Hepatocyte (in vitro differentiated cells): ENCODE measurements around the gene CPM. TPM values are rescaled to one million over a fixed set of nuclear protein-coding genes. Genes with fewer than 3 reads are reported as not detected.
A peak's percentile ranks its signal among the peaks of the same experiment; 100 is the strongest.

Experiments used
- DNase-seq: peaks from one replicate; pipeline ENCODE4 v3.0.0-alpha.2; 2016; ENCODE audit warnings: low spot score
- H2AFZ ChIP-seq: fragments of 200-600 bp; sonication (generic); 2 replicates; pipeline ENCODE4 v1.6.0; 2016; ENCODE audit warnings: antibody characterized with exemption, mild to moderate bottlenecking
- H3K27ac ChIP-seq: fragments of 200-600 bp; sonication (generic); 2 replicates; pipeline ENCODE4 v1.5.1; 2016; ENCODE audit warnings: mild to moderate bottlenecking
- H3K27me3 ChIP-seq: fragments of 200-600 bp; sonication (generic); 2 replicates; pipeline ENCODE4 v1.6.1; 2016
- H3K36me3 ChIP-seq: fragments of 200-600 bp; sonication (generic); replicated peaks from 2 replicates; pipeline ENCODE4 v1.5.1; 2016; ENCODE audit warnings: low read depth; ENCODE audit not compliant: insufficient read depth
- H3K4me1 ChIP-seq: fragments of 200-600 bp; sonication (generic); 2 replicates; pipeline ENCODE4 v1.5.1; 2016; ENCODE audit warnings: mild to moderate bottlenecking, moderate library complexity; ENCODE audit not compliant: insufficient read depth
- H3K4me2 ChIP-seq: fragments of 200-600 bp; sonication (generic); 2 replicates; pipeline ENCODE4 v1.6.0; 2016
- H3K4me3 ChIP-seq: fragments of 200-600 bp; sonication (generic); 2 replicates; pipeline ENCODE4 v1.5.1; 2016; ENCODE audit warnings: mild to moderate bottlenecking
- H3K79me2 ChIP-seq: fragments of 200-600 bp; sonication (generic); 2 replicates; pipeline ENCODE4 v1.6.0; 2017; ENCODE audit warnings: mild to moderate bottlenecking
- H3K9me2 ChIP-seq: fragments of 200-600 bp; sonication (generic); replicated peaks from 2 replicates; pipeline ENCODE4 v1.6.0; 2017; ENCODE audit warnings: mild to moderate bottlenecking; ENCODE audit not compliant: insufficient read depth
- H3K9me3 ChIP-seq: fragments of 200-600 bp; sonication (generic); 2 replicates; pipeline ENCODE4 v1.5.1; 2016; ENCODE audit warnings: low read depth, mild to moderate bottlenecking
- H4K20me1 ChIP-seq: fragments of 200-600 bp; sonication (generic); 2 replicates; pipeline ENCODE4 v1.6.0; 2016; ENCODE audit warnings: mild to moderate bottlenecking; ENCODE audit not compliant: insufficient read depth, poor library complexity, severe bottlenecking
- EZH2 ChIP-seq: fragments of 200-600 bp; sonication (generic); IDR thresholded peaks from 2 replicates; pipeline ENCODE4 v1.6.1; 2016; ENCODE audit warnings: antibody characterized with exemption, mild to moderate bottlenecking, borderline replicate concordance
- EZH2phosphoT487 ChIP-seq: fragments of 200-600 bp; sonication (generic); IDR thresholded peaks from one replicate; pipeline ENCODE4 v1.6.1; 2018; ENCODE audit warnings: antibody characterized with exemption, mild to moderate bottlenecking, low read depth, moderate library complexity; ENCODE audit not compliant: unreplicated experiment, severe bottlenecking
- WGBS: methylation state at CpG from one replicate; pipeline ENCODE4 v1.1.6; 2016; ENCODE audit warnings: low lambda C conversion rate; ENCODE audit errors: missing lambda C conversion rate; 5-methylcytosine and 5-hydroxymethylcytosine counted together
- polyA plus RNA-seq: library from polyadenylated mRNA; unstranded; fragments of >200 nt; fragmentation: Nextera tagmentation; extraction: Ambion mirVana; gene quantifications from 2 replicates; pipeline ENCODE4 v1.2.1, GENCODE V29; 2016
- total RNA-seq: library from RNA; depleted of rRNA; stranded (reverse); fragments of >200 nt; gene quantifications from 2 replicates; pipeline ENCODE4 v1.2.3, GENCODE V29; 2014
- TF ChIP-seq, protein P1 (sequence below): fragments of 200-600 bp; sonication (generic); IDR thresholded peaks from 2 replicates; pipeline ENCODE4 v1.5.1; 2016; ENCODE audit warnings: antibody characterized with exemption, mild to moderate bottlenecking; ENCODE audit not compliant: poor library complexity

The CPM gene
- total and polyA plus RNA-seq, 2 experiments from 2014 or later = 26.8 to 28.0 TPM

DNA sequence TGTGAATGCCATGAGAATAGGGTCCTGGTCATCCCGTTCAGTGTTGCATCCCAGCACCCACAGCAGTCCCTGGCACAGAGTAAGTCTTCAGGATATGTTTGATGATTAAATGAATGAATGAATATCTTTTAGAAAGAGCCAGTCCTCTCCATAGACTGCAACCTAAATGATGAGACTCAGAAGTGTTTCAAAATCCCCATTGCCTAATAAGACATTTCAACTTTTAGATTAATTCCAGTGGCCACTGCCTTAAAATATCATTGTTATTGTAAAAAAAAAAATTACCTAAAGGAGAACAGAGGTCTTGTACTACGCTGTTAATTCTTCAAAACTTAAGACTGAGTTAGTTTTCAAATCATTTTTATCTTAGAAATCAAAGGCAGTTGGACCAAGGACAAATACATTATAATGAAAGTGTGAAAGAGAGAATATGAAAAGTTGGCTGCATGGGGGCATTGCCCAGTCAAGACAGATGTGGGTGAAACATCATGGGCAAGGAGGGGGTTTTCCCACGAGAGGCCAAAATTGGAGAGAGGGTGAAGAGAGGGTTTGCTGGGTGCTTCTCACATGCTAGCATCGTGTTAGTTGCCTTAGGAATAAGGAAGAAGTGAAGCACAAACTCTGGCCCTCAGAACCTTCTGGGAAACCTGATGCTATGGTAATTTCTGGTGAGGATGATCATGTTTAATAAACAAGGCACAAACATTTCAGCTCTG lies 26.3 kb upstream of the CPM start:
- TF ChIP-seq EZH2phosphoT487 (no peak), EZH2 (no peak)
- TF ChIP-seq, protein P1, sequence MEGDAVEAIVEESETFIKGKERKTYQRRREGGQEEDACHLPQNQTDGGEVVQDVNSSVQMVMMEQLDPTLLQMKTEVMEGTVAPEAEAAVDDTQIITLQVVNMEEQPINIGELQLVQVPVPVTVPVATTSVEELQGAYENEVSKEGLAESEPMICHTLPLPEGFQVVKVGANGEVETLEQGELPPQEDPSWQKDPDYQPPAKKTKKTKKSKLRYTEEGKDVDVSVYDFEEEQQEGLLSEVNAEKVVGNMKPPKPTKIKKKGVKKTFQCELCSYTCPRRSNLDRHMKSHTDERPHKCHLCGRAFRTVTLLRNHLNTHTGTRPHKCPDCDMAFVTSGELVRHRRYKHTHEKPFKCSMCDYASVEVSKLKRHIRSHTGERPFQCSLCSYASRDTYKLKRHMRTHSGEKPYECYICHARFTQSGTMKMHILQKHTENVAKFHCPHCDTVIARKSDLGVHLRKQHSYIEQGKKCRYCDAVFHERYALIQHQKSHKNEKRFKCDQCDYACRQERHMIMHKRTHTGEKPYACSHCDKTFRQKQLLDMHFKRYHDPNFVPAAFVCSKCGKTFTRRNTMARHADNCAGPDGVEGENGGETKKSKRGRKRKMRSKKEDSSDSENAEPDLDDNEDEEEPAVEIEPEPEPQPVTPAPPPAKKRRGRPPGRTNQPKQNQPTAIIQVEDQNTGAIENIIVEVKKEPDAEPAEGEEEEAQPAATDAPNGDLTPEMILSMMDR = no peak
- no peaks in the 10 kb centered on the region for H3K9me3 ChIP-seq
- DNase-seq = no peak
- 84% methylated on average over 4 of the region's 4 CpGs for WGBS
- no peaks in the 10 kb centered on the region for H4K20me1 ChIP-seq
- no peaks in the 10 kb centered on the region for H3K27me3 ChIP-seq
- no peak overlapping the region for H2AFZ ChIP-seq
- no peaks in the 10 kb centered on the region for H3K36me3 ChIP-seq
- no peaks in the 10 kb centered on the region for H3K9me2 ChIP-seq
- peaks cover 26% of the 10 kb centered on the region for H3K4me1 ChIP-seq
- H3K79me2 ChIP-seq = no peaks in the 10 kb centered on the region
- H3K27ac ChIP-seq = peak overlapping the region; percentile 37
- H3K4me2 ChIP-seq = peak overlapping the region; percentile 7
- H3K4me3 ChIP-seq = no peak overlapping the region

DNA sequence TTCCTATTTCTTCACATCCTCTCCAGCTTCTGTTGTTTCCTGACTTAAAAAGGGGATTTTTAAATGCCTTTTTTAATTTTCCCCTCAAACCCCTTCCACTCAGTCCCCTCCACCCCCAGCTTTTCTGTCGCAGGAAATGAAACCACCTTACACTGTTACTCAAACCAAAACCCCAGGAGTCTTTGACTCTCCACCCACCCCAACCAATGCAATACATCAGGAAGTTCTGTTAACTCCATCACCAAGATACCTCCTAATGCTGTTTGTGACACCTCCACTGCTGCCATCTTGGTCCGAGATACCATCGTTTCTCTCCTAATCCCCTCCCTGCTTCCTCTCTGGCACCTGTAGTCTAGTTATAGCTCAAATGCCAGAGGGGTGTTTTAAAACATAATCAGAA lies 25.4 kb upstream of the CPM start:
- no peak overlapping the region for H3K4me3 ChIP-seq
- no peak overlapping the region for H3K27ac ChIP-seq
- H3K36me3 ChIP-seq = no peaks in the 10 kb centered on the region
- WGBS = 93% methylated on average over 3 of the region's 3 CpGs
- DNase-seq = no peak
- no peaks in the 10 kb centered on the region for H3K27me3 ChIP-seq
- H2AFZ ChIP-seq = no peak overlapping the region
- no peak for TF ChIP-seq EZH2phosphoT487
- TF ChIP-seq EZH2 = no peak
- TF ChIP-seq, protein P1 = no peak
- H3K4me1 ChIP-seq = peaks cover 27% of the 10 kb centered on the region
- H4K20me1 ChIP-seq = no peaks in the 10 kb centered on the region
- no peak overlapping the region for H3K4me2 ChIP-seq
- no peaks in the 10 kb centered on the region for H3K9me3 ChIP-seq
- H3K9me2 ChIP-seq = no peaks in the 10 kb centered on the region
- no peaks in the 10 kb centered on the region for H3K79me2 ChIP-seq

DNA sequence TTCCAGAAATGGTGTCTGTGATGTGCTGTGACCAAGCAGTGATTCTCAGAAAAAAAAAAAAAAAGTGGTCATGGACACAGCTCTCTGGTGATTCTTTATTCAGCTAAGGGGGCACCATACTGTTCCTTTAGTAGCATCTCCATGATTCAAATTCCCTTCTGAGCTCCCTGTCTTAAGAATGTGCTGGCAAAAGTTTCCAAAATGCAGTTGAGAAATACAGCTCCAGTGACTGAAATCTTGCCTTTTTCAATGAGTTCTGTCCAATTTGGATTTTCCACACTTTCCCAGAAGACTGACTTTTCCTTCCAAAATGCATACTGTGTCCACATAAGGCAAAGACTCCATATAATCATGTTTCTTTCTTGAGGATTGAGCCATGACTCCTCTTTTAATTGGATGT lies 24.3 kb upstream of the CPM start:
- no peaks in the 10 kb centered on the region for H3K9me2 ChIP-seq
- no peaks in the 10 kb centered on the region for H3K79me2 ChIP-seq
- no peak overlapping the region for H3K4me3 ChIP-seq
- no peaks in the 10 kb centered on the region for H3K9me3 ChIP-seq
- H3K4me1 ChIP-seq = peaks cover 17% of the 10 kb centered on the region
- no peak for DNase-seq
- TF ChIP-seq EZH2 = no peak
- TF ChIP-seq, protein P1 = no peak
- TF ChIP-seq EZH2phosphoT487 = no peak
- no peak overlapping the region for H3K4me2 ChIP-seq
- H3K36me3 ChIP-seq = no peaks in the 10 kb centered on the region
- no peaks in the 10 kb centered on the region for H3K27me3 ChIP-seq
- H2AFZ ChIP-seq = no peak overlapping the region
- H3K27ac ChIP-seq = no peak overlapping the region
- H4K20me1 ChIP-seq = no peaks in the 10 kb centered on the region

DNA sequence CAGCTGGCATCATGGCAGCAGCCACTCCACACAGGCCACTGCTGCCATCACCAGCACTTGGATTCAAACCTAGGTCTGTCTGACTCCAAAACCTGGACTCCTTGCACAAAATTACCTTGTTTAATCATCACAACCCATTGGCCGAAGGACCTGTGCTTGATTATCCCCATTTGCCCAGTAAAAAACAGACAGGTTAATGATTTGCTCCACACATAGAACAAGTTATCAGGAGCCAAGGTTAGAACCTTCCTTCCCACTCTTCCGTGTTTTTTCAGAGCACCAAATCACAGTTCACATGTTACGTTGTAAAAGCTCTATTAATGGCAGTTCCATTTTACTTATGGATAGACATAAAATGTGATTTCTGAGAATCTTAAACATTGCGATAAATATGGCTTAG lies 23.5 kb upstream of the CPM start:
- Histone ChIP-seq H3K9me3 (no peaks in the 10 kb centered on the region), H3K27me3 (no peaks in the 10 kb centered on the region), H3K4me1 (peaks cover 18% of the 10 kb centered on the region), H2AFZ (no peak overlapping the region), H3K79me2 (no peaks in the 10 kb centered on the region), H3K36me3 (no peaks in the 10 kb centered on the region), H3K4me3 (no peak overlapping the region), H3K27ac (no peak overlapping the region), H4K20me1 (no peaks in the 10 kb centered on the region), H3K9me2 (no peaks in the 10 kb centered on the region), H3K4me2 (no peak overlapping the region)
- TF ChIP-seq EZH2phosphoT487 (no peak), EZH2 (no peak)
- TF ChIP-seq, protein P1 = no peak
- 81% methylated on average over 4 of the region's 4 CpGs for WGBS
- no peak for DNase-seq
